K562 (cell line): ENCODE measurements around the gene CCDC97. TPM values are rescaled to one million over a fixed set of nuclear protein-coding genes. Genes with fewer than 3 reads are reported as not detected.

ENCODE experiments used
- FUS ChIP-seq: fragments of 200-400 bp; formaldehyde crosslinking; optimal IDR thresholded peaks from 2 replicates; pipeline ENCODE3; 2017; ENCODE audit warnings: low read depth, low read length
- ILF3 ChIP-seq: fragments of 450-650 bp; IDR thresholded peaks from 2 replicates; pipeline ENCODE4 v1.6.1; 2018; ENCODE audit warnings: antibody characterized with exemption, mild to moderate bottlenecking, moderate library complexity, borderline replicate concordance
- KHSRP ChIP-seq: fragments of 450-650 bp; IDR thresholded peaks from 2 replicates; pipeline ENCODE4 v1.6.1; 2017
- NKRF ChIP-seq: fragments of 450-650 bp; IDR thresholded peaks from 2 replicates; pipeline ENCODE4 v1.6.1; 2016; ENCODE audit warnings: borderline replicate concordance
- RREB1 ChIP-seq: fragments of 250-450 bp; sonication (Bioruptor Pico); IDR thresholded peaks from 2 replicates; pipeline ENCODE4 v1.4.0; 2020
- TFAM ChIP-seq: fragments of 250-450 bp; sonication (Bioruptor Pico); conservative IDR thresholded peaks from 2 replicates; pipeline ENCODE4 v1.5.0; 2021; ENCODE audit warnings: mild to moderate bottlenecking, moderate library complexity
- ZNF592 ChIP-seq: fragments of 450-650 bp; IDR thresholded peaks from 2 replicates; pipeline ENCODE4 v1.6.1; 2017; ENCODE audit warnings: antibody characterized with exemption, mild to moderate bottlenecking
- ZNF780A ChIP-seq: fragments of 250-450 bp; sonication (Bioruptor Pico); IDR thresholded peaks from 2 replicates; pipeline ENCODE4 v1.5.0; 2021; ENCODE audit warnings: mild to moderate bottlenecking
- polyA plus RNA-seq, 8 experiments: library from polyadenylated mRNA; depleted of rRNA in 4 of 8; stranded (reverse) in 5 of 8; unstranded in 3 of 8; fragments of >200 nt; fragmentation: Nextera tagmentation in 2 of 8; fragmentation: Illumina TruSeq in 1 of 8; extraction: Ambion mirVana in 2 of 8; extraction: Trizol in 1 of 8; gene quantifications; 2 replicates each; pipeline versions ENCODE4 v1.2.1 to v1.2.3, GENCODE V29; 2011 to 2014; ENCODE audit warnings: inconsistent platforms in 1 of 8, missing spikeins in 1 of 8
- total RNA-seq, 7 experiments: library from RNA; depleted of rRNA in 6 of 7; stranded (reverse); fragments of >200 nt in 6 of 7; fragmentation: Illumina TruSeq in 2 of 7; extraction: Trizol in 2 of 7; gene quantifications; 2 replicates each; pipeline versions ENCODE4 v1.2.1 to v1.2.3, GENCODE V29; 2011 to 2021; ENCODE audit warnings: low replicate concordance in 1 of 7
- TF ChIP-seq, protein P1 (sequence below): fragments of 450-650 bp; IDR thresholded peaks from 2 replicates; pipeline ENCODE4 v1.6.1; 2016
- TF ChIP-seq, protein P2 (sequence below), 3 experiments: fragments of 200-800 bp in 1 of 3; sonication (Bioruptor generic) in 1 of 3; sonication (generic) in 1 of 3; formaldehyde crosslinking in 1 of 3; IDR thresholded peaks; 2 replicates each; pipeline versions ENCODE4 v1.6.1 to v1.8.0; 2016 to 2022; ENCODE audit warnings: mild to moderate bottlenecking in 2 of 3, missing compliant biosample characterization in 2 of 3, missing genetic modification characterization in 2 of 3, missing genetic modification reagents in 1 of 3

The CCDC97 gene
- total and polyA plus RNA-seq, 9 of the 15 experiments (the other 6 are each of a cell fraction or from before 2014, with no cell fraction given), result 0.60 to 16.5 (median 7.0) TPM

GRCh38 chr19:41353466-41354342, 43.7 kb downstream of the CCDC97 start, which contains the start of gene TGFB1 (continued):
- peak; percentile 67; the same call in 1 of the 2 replicates for TF ChIP-seq ZNF592
- TF ChIP-seq KHSRP, result no peak
- TF ChIP-seq ILF3, result peak; percentile 64; the same call in 1 of the 2 replicates
- TF ChIP-seq RREB1, result no peak
- peak; percentile 41 for TF ChIP-seq FUS
- no peak for TF ChIP-seq ZNF780A (CRISPR knock-in tag)
- TF ChIP-seq, protein P1, sequence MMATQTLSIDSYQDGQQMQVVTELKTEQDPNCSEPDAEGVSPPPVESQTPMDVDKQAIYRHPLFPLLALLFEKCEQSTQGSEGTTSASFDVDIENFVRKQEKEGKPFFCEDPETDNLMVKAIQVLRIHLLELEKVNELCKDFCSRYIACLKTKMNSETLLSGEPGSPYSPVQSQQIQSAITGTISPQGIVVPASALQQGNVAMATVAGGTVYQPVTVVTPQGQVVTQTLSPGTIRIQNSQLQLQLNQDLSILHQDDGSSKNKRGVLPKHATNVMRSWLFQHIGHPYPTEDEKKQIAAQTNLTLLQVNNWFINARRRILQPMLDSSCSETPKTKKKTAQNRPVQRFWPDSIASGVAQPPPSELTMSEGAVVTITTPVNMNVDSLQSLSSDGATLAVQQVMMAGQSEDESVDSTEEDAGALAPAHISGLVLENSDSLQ, result peak; percentile 37; the same call in 1 of the 2 replicates
- TF ChIP-seq, protein P2, sequence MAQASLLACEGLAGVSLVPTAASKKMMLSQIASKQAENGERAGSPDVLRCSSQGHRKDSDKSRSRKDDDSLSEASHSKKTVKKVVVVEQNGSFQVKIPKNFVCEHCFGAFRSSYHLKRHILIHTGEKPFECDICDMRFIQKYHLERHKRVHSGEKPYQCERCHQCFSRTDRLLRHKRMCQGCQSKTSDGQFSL (CRISPR knock-in tag; IDR thresholded peaks at IDR 0.05), result no peak
- TF ChIP-seq, protein P2 (tag; IDR thresholded peaks at IDR 0.05), result peak in 1 of 2 experiments; percentile 92; a peak in 2 of 4 replicates
- TF ChIP-seq TFAM, result no peak
- 0 out of 2 replicates have a peak, but pooled peaks have one; percentile 28 for TF ChIP-seq NKRF
